Aorta (tissue), 5 donors: Measurements from ENCODE around the gene MYO18B. TPM values are rescaled to one million over a fixed set of nuclear protein-coding genes. Genes with fewer than 3 reads are reported as not detected.

ENCODE experiments used
- ATAC-seq: fragments of 200-7000 bp; cut with Tn5 transposase; one replicate; pipeline ENCODE4 v1.9.1; 2022; ENCODE audit warnings: moderate library complexity; ENCODE audit not compliant: low FRiP score
- DNase-seq, 2 donors: peaks; one replicate each; pipeline ENCODE4 v3.0.0-alpha.2; 2020
- H3K27ac ChIP-seq, 2 donors: one replicate each; pipeline ENCODE4 v1.5.1; 2013; ENCODE audit warnings: low read length in 2 of 2, mild to moderate bottlenecking in 2 of 2, moderate library complexity in 2 of 2, control low read depth in 1 of 2, inconsistent platforms in 1 of 2, low read depth in 1 of 2
- H3K27me3 ChIP-seq, 2 donors: one replicate each; pipeline ENCODE4 v1.6.1; 2013; ENCODE audit warnings: control low read depth in 1 of 2, low read length in 1 of 2, mild to moderate bottlenecking in 1 of 2, moderate library complexity in 1 of 2; ENCODE audit not compliant: insufficient read depth in 2 of 2, control insufficient read depth in 1 of 2
- H3K36me3 ChIP-seq, 2 donors: one replicate each; pipeline ENCODE4 v1.6.1; 2013; ENCODE audit warnings: control low read depth in 1 of 2, low read length in 1 of 2, mild to moderate bottlenecking in 1 of 2; ENCODE audit not compliant: insufficient read depth in 2 of 2, control insufficient read depth in 1 of 2
- H3K4me1 ChIP-seq, 2 donors: one replicate each; pipeline ENCODE4 v1.6.1; 2013; ENCODE audit warnings: low read length in 2 of 2, control low read depth in 1 of 2, mild to moderate bottlenecking in 1 of 2, moderate library complexity in 1 of 2; ENCODE audit not compliant: insufficient read depth in 2 of 2, control insufficient read depth in 1 of 2
- H3K4me3 ChIP-seq, 2 donors: one replicate each; pipeline ENCODE4 v1.5.1; 2013; ENCODE audit warnings: low read length in 2 of 2, control low read depth in 1 of 2, mild to moderate bottlenecking in 1 of 2
- H3K9me3 ChIP-seq: one replicate; pipeline ENCODE4 v1.6.1; 2013; ENCODE audit warnings: mild to moderate bottlenecking, low read length; ENCODE audit not compliant: control insufficient read depth
- WGBS, 2 donors: extraction: QIAGEN DNeasy Blood & Tissue Kit; methylation state at CpG; one replicate each; pipeline ENCODE4 v1.1.7; 2013; 5-methylcytosine and 5-hydroxymethylcytosine counted together
- intact Hi-C, 2 donors: fragments of 100-400 bp; cut with DNase I; formaldehyde crosslinking; loops; one replicate each; pipeline versions ENCODE4 v1.14.2 to v1.15.0; 2022
- polyA plus RNA-seq, 2 donors: library from polyadenylated mRNA; stranded (reverse); fragments of 200-250 nt; gene quantifications; one replicate each; pipeline ENCODE4 v1.2.3, GENCODE V29; 2013
- total RNA-seq, 2 donors: library from RNA; stranded (reverse); fragmentation: NEBNext Ultra II Directional; extraction: Animal tissue kit (Norgen Biotek cat#: 25700); gene quantifications; one replicate each; pipeline ENCODE4 v1.2.1, GENCODE V29; 2021
- donor health status: healthy with polysubstance abuse.
- donor health status: Bipolar disorder and iron deficiency.
- donor health status: DM: no; HTN: no; CAD: no.
- donor health status: DM: no; HTN: no; CAD: no.
- donor health status: DM: yes; HTN: yes; CAD: no.

The MYO18B gene
- total and polyA plus RNA-seq, 4 donors, result 10.1 to 31.6 (median 22.1) TPM

DNA sequence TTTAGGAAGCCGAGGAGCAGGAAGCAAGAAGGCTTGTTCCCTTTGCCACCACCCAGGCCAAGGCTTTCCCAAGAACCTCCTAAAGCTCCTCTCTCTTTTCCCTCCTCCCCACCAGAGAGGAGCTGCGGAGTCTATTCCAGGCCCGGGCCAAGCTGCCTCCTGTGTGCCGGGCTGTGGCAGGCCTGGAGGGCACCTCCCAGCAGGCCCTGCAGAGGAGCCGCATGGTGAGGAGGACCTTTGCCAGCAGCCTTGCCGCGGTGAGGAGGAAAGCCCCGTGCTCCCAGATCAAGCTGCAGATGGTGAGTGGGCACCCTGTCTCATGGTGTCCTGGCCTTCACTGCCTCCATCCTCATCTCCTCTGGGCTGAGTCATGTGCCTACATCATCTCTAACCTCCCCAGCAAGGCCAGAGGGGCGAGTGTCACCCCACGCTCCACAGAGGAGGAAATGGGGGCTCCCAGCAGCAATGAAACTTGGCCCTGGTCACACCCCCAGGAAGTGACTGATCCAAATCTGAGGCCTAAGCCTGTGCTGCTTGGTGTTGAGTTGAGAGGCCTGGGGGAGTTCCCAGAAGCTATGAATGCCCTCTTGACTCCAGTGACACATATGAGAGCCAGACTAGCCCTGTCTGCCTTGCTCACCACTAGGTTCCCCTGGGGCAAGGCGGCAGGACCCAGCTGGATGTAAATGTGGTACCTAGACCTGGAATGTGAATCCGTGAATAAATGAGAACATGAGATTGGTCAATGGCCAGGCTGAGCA lies 104.2 kb downstream of the MYO18B start:
- no peaks in the 10 kb centered on the region for H3K4me1 ChIP-seq
- peaks cover 0 to 8% of the 10 kb centered on the region in 2 donors for H3K36me3 ChIP-seq
- H3K27ac ChIP-seq, result no peak overlapping the region
- intact Hi-C loops, result no loop called here
- WGBS, 2 donors, result 74 to 78% methylated on average over 12 of the region's 12 CpGs
- H3K27me3 ChIP-seq, result no peaks in the 10 kb centered on the region
- ATAC-seq (no peak), DNase-seq (no peak)
- no peak overlapping the region for H3K4me3 ChIP-seq
- no peaks in the 10 kb centered on the region for H3K9me3 ChIP-seq

DNA sequence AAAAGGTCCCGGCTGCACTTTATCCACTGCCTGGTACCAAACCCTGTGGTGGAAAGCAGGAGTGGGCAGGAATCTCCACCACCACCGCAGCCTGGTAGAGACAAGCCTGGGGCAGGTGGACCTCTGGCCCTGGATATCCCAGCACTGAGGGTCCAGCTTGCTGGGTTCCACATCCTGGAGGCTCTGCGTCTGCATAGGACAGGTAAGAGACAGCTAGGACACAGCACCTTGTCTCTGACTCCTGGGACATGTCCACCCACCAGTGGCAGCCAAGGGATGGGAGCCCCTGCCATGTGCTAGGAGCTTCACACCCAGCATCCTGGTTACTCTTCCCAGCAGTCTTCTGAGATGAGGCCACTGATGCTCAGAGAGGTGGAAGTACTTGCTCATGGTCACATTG lies 105.5 kb downstream of the MYO18B start:
- no peak overlapping the region for H3K27ac ChIP-seq
- H3K9me3 ChIP-seq, result no peaks in the 10 kb centered on the region
- no peak overlapping the region for H3K4me3 ChIP-seq
- H3K4me1 ChIP-seq, result no peaks in the 10 kb centered on the region
- no peak for ATAC-seq
- 95 to 96% methylated on average over 3 of the region's 3 CpGs for WGBS, 2 donors
- no peaks in the 10 kb centered on the region for H3K27me3 ChIP-seq
- intact Hi-C loops, result no loop called here
- no peak for DNase-seq
- H3K36me3 ChIP-seq, result peaks cover 0 to 4% of the 10 kb centered on the region in 2 donors

DNA sequence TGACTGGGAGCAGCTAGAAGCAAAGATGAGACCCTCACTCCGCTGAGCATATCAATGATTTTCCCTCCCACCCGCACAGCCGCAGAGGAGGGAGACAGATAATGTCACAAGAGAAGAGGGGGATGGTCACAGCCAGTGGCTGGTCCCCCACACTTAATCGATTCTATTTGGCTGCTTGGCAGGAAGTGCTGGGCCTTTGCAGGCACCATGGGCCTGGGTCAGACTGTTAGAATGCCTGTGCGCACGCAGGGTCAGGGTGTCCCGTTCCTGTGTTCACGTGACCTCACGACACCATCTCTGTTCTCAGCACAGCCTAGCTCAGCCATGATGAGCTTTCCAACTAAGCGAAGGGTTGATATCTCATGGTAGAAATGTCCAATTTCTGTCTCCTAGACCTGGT lies 107.0 kb downstream of the MYO18B start:
- Histone ChIP-seq H3K4me1 (no peaks in the 10 kb centered on the region), H3K27ac (no peak overlapping the region), H3K4me3 (no peak overlapping the region), H3K9me3 (no peaks in the 10 kb centered on the region), H3K27me3 (no peaks in the 10 kb centered on the region), H3K36me3 (peaks cover 0 to 8% of the 10 kb centered on the region in 2 donors)
- DNase-seq, result no peak
- 83 to 85% methylated on average over 10 of the region's 10 CpGs for WGBS, 2 donors
- intact Hi-C loops, result no loop called here
- ATAC-seq, result no peak

DNA sequence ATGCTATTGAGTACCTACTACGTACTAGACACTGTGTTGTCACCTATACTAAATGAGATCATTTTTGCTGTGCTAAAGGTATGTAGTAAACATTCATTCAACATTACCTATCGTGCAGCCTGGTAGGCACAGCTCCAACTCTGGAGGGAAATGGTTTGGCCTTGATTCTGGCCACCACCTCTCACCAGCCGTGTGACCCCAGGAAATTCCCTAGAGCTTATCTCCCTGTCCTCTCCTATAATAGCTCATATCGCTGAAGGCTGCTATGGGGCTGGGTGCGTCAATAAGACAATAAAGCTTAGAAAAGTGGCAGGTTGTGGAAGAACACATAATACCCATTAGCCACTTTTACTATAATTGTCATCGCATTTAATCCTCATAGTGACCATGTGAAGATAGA lies 107.5 kb downstream of the MYO18B start:
- ATAC-seq, result no peak
- no peak for DNase-seq
- WGBS, 2 donors, result 73 to 79% methylated on average over 6 of the region's 6 CpGs
- H3K4me3 ChIP-seq, result no peak overlapping the region
- H3K36me3 ChIP-seq, result peaks cover 0 to 8% of the 10 kb centered on the region in 2 donors
- H3K27me3 ChIP-seq, result no peaks in the 10 kb centered on the region
- intact Hi-C loops, result no loop called here
- no peak overlapping the region for H3K27ac ChIP-seq
- no peaks in the 10 kb centered on the region for H3K9me3 ChIP-seq
- no peaks in the 10 kb centered on the region for H3K4me1 ChIP-seq

DNA sequence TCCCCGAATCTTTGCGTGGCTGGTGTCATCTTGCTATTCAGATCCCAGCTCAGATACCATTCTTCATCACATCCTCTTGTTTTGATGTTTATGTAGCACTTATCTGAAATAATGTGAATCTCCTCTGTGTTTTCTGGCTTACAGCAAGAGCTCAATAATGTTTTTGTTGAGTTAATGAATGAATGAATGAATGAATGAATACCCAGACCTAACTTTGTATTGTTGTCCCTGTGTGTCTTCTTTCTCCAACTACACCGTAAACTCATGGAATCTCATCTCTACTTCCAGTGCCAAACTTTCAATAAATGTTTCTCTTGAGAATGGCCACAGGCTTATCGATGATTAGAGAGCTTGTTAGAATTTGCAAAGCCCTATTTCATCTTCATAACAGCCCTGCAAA lies 110.2 kb downstream of the MYO18B start:
- intact Hi-C loops, result no loop called here
- DNase-seq (no peak), ATAC-seq (no peak)
- Histone ChIP-seq H3K27ac (no peak overlapping the region), H3K4me3 (no peak overlapping the region), H3K27me3 (no peaks in the 10 kb centered on the region), H3K4me1 (no peaks in the 10 kb centered on the region), H3K9me3 (no peaks in the 10 kb centered on the region), H3K36me3 (peaks cover 0 to 5% of the 10 kb centered on the region in 2 donors)
- WGBS, 2 donors, result 81 to 91% methylated on average over 4 of the region's 4 CpGs

DNA sequence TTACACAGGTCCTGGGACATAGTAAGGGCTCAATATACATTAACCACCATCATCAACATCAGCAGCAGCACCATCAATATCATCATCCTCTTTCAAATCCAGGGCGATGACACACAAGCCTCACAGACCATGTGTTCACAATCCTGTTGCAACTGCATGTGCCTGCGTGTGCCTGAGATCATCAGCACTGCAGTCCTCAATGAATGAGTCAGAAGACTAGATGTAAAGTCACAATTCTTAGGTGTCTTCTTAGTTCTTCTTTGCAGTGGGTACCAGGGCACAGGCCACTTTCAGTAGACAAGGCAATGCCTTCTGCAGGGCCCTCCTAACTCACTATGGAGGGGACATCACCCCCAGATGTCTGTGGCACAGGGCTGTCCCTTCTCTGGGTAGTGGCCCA lies 111.1 kb downstream of the MYO18B start:
- Histone ChIP-seq H3K27me3 (no peaks in the 10 kb centered on the region), H3K9me3 (no peaks in the 10 kb centered on the region), H3K36me3 (peaks cover 0 to 4% of the 10 kb centered on the region in 2 donors), H3K27ac (no peak overlapping the region), H3K4me1 (no peaks in the 10 kb centered on the region), H3K4me3 (no peak overlapping the region)
- ATAC-seq (no peak), DNase-seq (no peak)
- WGBS, 2 donors, result 86 to 87% methylated on average over 2 of the region's 2 CpGs
- intact Hi-C loops, result no loop called here

DNA sequence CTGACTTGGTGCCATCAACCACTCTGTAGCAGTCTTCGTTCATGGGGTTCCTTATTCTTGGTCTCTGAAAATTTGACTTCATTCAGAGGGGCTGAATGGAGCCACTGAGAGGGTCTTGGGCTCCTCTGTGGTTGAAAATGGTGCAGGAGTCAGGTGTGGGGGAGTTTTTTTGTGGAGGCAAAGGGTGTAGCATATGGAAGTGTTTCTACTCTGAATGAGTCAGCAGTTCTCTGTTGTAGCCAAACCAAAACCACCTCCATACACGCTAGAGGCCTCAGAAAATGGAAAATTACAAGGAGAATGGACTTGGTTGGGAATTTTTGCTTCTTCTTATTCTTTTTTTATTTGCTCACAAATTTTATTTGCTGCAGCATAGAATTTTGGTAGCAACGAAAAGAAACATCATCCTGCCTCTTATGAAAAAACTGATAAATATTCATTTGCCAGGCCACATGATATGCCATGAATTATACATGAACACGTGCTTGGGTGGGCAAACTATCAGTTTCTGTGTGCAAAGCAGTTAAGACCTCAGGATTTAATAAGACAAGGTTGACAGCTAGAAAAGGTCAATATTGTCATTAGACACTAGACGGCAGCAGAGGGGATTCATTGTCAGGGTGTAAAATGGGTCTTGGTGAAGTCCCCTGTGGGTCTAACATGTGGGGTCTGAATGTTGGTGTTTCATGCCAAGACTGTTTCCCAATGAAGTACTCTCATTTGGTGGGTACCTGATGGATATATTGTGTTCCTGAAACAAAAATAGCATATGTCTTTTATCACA lies 111.7 kb downstream of the MYO18B start:
- Histone ChIP-seq H3K4me1 (no peaks in the 10 kb centered on the region), H3K9me3 (no peaks in the 10 kb centered on the region), H3K27me3 (no peaks in the 10 kb centered on the region), H3K4me3 (no peak overlapping the region), H3K36me3 (peaks cover 2 to 4% of the 10 kb centered on the region in 2 donors), H3K27ac (no peak overlapping the region)
- WGBS, 2 donors, result 59 to 61% methylated on average over 5 of the region's 5 CpGs
- intact Hi-C loops, result no loop called here
- ATAC-seq (no peak), DNase-seq (no peak)

DNA sequence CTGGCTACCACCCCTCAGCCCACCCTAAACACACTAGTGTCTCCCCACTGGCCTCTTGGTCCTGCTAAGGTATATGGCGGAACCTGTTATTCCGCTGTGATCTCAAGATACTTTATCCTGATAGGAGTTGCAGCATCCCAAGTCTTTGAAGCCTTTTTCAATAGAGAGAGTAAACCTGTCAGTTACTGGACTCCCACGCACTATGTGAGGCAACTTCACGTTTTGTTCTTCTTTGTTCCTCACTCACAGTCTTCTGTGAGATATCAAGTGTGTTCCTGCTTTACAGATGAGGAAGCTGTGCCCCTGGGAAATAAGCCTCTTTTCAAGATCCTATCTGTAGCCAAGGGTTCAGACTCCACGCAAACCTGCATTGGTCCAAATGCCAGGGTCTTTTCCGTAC lies 127.8 kb downstream of the MYO18B start:
- Histone ChIP-seq H3K27ac (no peak overlapping the region), H3K4me3 (no peak overlapping the region), H3K36me3 (peaks cover 3 to 6% of the 10 kb centered on the region in 2 donors), H3K4me1 (no peaks in the 10 kb centered on the region), H3K9me3 (no peaks in the 10 kb centered on the region), H3K27me3 (no peaks in the 10 kb centered on the region)
- DNase-seq (no peak), ATAC-seq (no peak)
- intact Hi-C loops, result no loop called here
- WGBS, 2 donors, result 82 to 91% methylated on average over 6 of the region's 6 CpGs

DNA sequence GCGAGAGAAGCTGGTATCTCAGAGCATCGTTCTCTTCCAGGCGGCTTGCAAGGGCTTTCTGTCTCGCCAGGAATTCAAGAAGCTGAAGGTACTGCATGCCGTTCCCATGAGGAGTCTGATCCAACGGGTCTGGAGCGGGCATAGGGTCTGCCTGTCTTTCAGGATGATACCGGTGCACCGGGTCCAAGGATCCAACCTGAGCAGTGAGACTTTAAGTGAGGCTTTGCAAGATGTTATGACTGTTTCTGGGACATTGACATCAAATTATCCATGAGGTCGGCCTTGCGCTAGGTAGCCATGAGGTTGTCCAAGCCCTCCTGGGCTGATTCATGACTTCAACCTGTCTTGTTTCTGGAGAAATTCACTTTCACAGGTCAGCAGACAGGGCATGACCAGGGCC lies 132.3 kb downstream of the MYO18B start:
- Histone ChIP-seq H3K4me1 (no peaks in the 10 kb centered on the region), H3K36me3 (peaks cover 2 to 6% of the 10 kb centered on the region in 2 donors), H3K27ac (no peak overlapping the region), H3K4me3 (no peak overlapping the region), H3K27me3 (no peaks in the 10 kb centered on the region), H3K9me3 (no peaks in the 10 kb centered on the region)
- 88 to 92% methylated on average over 11 of the region's 11 CpGs for WGBS, 2 donors
- DNase-seq (no peak), ATAC-seq (no peak)
- intact Hi-C loops, result no loop called here
